Gastroesophageal sphincter (tissue), 3 donors: ENCODE results near the gene THSD4.

Source experiments
- EP300 ChIP-seq: sonication (generic); formaldehyde crosslinking; IDR thresholded peaks from one replicate; pipeline ENCODE4 v1.6.1; 2017; ENCODE audit warnings: antibody characterized with exemption, mild to moderate bottlenecking
- POLR2A ChIP-seq, 2 donors: fragments of 450-650 bp; IDR thresholded peaks; one replicate each; pipeline ENCODE4 v1.6.1; 2017; ENCODE audit warnings: antibody characterized with exemption in 2 of 2, mild to moderate bottlenecking in 2 of 2, moderate library complexity in 1 of 2
- POLR2AphosphoS5 ChIP-seq: sonication (generic); formaldehyde crosslinking; IDR thresholded peaks from one replicate; pipeline ENCODE4 v1.6.1; 2017; ENCODE audit warnings: antibody characterized with exemption
- TF ChIP-seq, protein P1 (sequence below), 4 experiments: fragments of 200-600 bp in 2 of 4; fragments of 450-650 bp in 2 of 4; sonication (generic) in 1 of 4; IDR thresholded peaks; one replicate each; pipeline ENCODE4 v1.5.1; 2017 to 2019; ENCODE audit warnings: antibody characterized with exemption in 4 of 4, mild to moderate bottlenecking in 2 of 4, moderate library complexity in 2 of 4

DNA sequence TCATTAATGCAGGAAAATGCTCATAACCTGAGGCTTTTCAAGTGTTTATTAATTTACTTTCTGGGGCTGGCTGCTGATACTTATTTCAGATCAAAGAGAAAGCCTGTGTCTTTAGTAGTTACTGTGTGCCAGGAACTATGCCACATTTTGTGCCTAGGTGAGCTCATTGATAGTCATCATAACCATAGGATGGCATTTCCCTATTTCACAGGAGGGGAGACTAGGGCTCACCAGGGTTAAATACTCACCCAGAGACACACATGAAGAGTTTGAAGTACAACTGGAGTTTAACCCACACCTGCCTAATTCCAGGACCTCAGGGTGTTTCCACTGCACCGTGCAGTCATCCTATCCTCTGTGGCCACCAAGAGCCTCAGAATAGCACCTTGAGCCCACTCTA, 430.7 kb downstream of the THSD4 start:
- no peak for TF ChIP-seq EP300
- TF ChIP-seq, protein P1, sequence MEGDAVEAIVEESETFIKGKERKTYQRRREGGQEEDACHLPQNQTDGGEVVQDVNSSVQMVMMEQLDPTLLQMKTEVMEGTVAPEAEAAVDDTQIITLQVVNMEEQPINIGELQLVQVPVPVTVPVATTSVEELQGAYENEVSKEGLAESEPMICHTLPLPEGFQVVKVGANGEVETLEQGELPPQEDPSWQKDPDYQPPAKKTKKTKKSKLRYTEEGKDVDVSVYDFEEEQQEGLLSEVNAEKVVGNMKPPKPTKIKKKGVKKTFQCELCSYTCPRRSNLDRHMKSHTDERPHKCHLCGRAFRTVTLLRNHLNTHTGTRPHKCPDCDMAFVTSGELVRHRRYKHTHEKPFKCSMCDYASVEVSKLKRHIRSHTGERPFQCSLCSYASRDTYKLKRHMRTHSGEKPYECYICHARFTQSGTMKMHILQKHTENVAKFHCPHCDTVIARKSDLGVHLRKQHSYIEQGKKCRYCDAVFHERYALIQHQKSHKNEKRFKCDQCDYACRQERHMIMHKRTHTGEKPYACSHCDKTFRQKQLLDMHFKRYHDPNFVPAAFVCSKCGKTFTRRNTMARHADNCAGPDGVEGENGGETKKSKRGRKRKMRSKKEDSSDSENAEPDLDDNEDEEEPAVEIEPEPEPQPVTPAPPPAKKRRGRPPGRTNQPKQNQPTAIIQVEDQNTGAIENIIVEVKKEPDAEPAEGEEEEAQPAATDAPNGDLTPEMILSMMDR (IDR thresholded peaks at IDR 0.05), result no peak
- no peak for TF ChIP-seq POLR2A (IDR thresholded peaks at IDR 0.05)
- TF ChIP-seq POLR2AphosphoS5, result no peak
